GM12864 (cell line): ENCODE results near the gene SLC39A11.

Experiments used
- DNase-seq: peaks from one replicate; pipeline ENCODE4 v3.0.0-alpha.2; 2011; ENCODE audit warnings: low read depth
- H3K4me3 ChIP-seq: 2 replicates; pipeline ENCODE4 v1.5.1; 2011; ENCODE audit warnings: mild to moderate bottlenecking, low read depth, low read length, control low read depth
- CTCF ChIP-seq: IDR thresholded peaks from 2 replicates; pipeline ENCODE4 v1.5.1; 2011; ENCODE audit warnings: low read depth, mild to moderate bottlenecking, moderate library complexity, low read length, control low read depth, inconsistent platforms; ENCODE audit errors: missing control alignments

Gene SLC39A11

GRCh38 chr17:72706396-72706981, 386.0 kb downstream of the SLC39A11 start:
- no peak for DNase-seq
- TF ChIP-seq CTCF = no peak

GRCh38 chr17:72705905-72706395, 386.5 kb downstream of the SLC39A11 start:
- peak; percentile 39 for DNase-seq
- no peak for TF ChIP-seq CTCF
- no peak overlapping the region for H3K4me3 ChIP-seq

More at GRCh38 chr17:72706396-72706981, 386.0 kb downstream of the SLC39A11 start:
- no peak overlapping the region for H3K4me3 ChIP-seq

GRCh38 chr17:72702998-72703397, 389.5 kb downstream of the SLC39A11 start:
- TF ChIP-seq CTCF = no peak
- DNase-seq = no peak

GRCh38 chr17:72702136-72702735, 390.3 kb downstream of the SLC39A11 start:
- no peak overlapping the region for H3K4me3 ChIP-seq
- DNase-seq = no peak
- TF ChIP-seq CTCF = no peak

More at GRCh38 chr17:72702998-72703397, 389.5 kb downstream of the SLC39A11 start:
- H3K4me3 ChIP-seq = no peak overlapping the region

- TF ChIP-seq CTCF = no peak
- H3K4me3 ChIP-seq = no peak overlapping the region
- DNase-seq = no peak
These were observed 392.3 kb downstream of the SLC39A11 start for GRCh38 chr17:72700226-72700625.

GRCh38 chr17:72699545-72699944, 392.9 kb downstream of the SLC39A11 start:
- no peak overlapping the region for H3K4me3 ChIP-seq
- no peak for DNase-seq
- TF ChIP-seq CTCF = no peak
